Colonic mucosa (tissue), 4 donors: ENCODE results near the gene ASF1B. TPM values are rescaled to one million over a fixed set of nuclear protein-coding genes. Genes with fewer than 3 reads are reported as not detected.
"Not testable (repeated sequence)": the region's sequence is repeated elsewhere in the genome, so short reads cannot be mapped to it uniquely, and the experiment has no call there.

Experiments
- DNase-seq: peaks from one replicate; pipeline ENCODE4 v3.0.0-alpha.2; 2020
- H3K27ac ChIP-seq: fragments of 200-600 bp; one replicate; pipeline ENCODE4 v1.8.0; 2021
- H3K27me3 ChIP-seq: fragments of 200-600 bp; one replicate; pipeline ENCODE4 v1.8.0; 2021
- H3K36me3 ChIP-seq: fragments of 200-600 bp; one replicate; pipeline ENCODE4 v1.8.0; 2021
- H3K4me1 ChIP-seq: fragments of 200-600 bp; one replicate; pipeline ENCODE4 v1.8.0; 2021; ENCODE audit warnings: mild to moderate bottlenecking
- H3K4me3 ChIP-seq: fragments of 200-600 bp; one replicate; pipeline ENCODE4 v1.8.0; 2021
- H3K9ac ChIP-seq, 2 donors: one replicate each; pipeline ENCODE4 v1.7.0; 2013; ENCODE audit warnings: control low read depth in 2 of 2, low read depth in 2 of 2, low read length in 2 of 2
- H3K9me3 ChIP-seq: fragments of 200-600 bp; one replicate; pipeline ENCODE4 v1.8.0; 2021
- intact Hi-C: fragments of 100-400 bp; cut with DNase I; formaldehyde crosslinking; loops from one replicate; pipeline ENCODE4 v1.14.1; 2022
- total RNA-seq, 2 donors: library from RNA; stranded (reverse); fragmentation: NEBNext Ultra II Directional in 1 of 2; extraction: Animal tissue kit (Norgen Biotek cat#: 25700) in 1 of 2; gene quantifications; one replicate each; pipeline ENCODE4 v1.2.1, GENCODE V29; 2021
- TF ChIP-seq, protein P1 (sequence below): fragments of 200-600 bp; IDR thresholded peaks from one replicate; pipeline ENCODE4 v1.8.0; 2022; ENCODE audit warnings: antibody characterized with exemption, mild to moderate bottlenecking
- donor health status: healthy.
- donor health status: DM: no; HTN: no; CAD: no.
- donor health status: DM: no; HTN: no; CAD: no.

ASF1B gene
- 10 to 100 TPM; 12.9 to 64.0 TPM for total RNA-seq

DNA sequence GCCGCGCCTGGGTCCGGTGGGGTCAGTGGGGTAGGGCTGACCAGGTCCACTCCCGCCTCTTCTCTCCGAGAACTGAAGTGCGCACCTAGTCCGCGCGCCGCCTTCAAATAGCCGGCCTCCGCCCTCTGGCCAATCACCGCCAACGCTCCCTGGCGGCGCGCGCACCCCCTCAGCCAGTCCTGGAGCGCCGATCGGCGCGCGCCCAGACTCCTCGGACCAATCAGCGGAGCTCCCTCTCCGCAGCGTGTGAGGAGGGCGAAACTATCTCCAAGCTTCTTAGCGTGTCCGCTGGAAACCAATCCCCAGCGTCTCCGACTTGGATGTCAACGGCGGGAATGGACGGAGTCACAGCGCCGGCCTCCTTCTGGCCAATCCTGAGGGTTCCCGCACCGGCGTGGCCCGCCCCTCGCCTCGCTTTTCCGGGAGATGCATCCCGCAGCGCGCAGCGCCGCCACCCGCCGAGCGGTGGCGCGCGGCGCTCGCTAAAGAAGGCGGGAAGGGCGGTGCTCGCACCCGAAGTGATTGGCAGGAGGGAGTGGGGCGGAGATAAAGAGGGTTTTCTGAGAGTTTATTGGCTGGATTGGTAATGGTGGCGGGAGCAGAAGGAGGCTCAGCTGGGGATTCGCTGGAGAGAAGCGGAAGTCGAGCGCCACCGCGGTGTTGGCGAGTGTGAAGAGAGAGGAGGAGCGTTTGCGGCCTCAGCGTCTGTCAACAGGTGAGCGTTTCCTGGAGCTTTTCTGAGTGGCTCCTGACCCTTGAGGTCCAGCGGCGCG is at the start of gene ASF1B:
TSS of gene ASF1B (minus strand) at position 81 of the 773 bp plus-strand sequence. CDS start 133 bp downstream, outside the sequence.
- Histone ChIP-seq H3K36me3 (no peaks in the 10 kb centered on the region), H3K4me1 (peaks cover 5% of the 10 kb centered on the region), H3K27ac (peak within 1 kb of the TSS; percentile 91), H3K27me3 (no peaks in the 10 kb centered on the region), H3K4me3 (peak within 1 kb of the TSS; percentile 76), H3K9me3 (no peaks in the 10 kb centered on the region), H3K9ac (peak within 1 kb of the TSS; percentile 66 to 74)
- DNase-seq = peak; percentile 98
- intact Hi-C loops = no loop called here
- TF ChIP-seq, protein P1, sequence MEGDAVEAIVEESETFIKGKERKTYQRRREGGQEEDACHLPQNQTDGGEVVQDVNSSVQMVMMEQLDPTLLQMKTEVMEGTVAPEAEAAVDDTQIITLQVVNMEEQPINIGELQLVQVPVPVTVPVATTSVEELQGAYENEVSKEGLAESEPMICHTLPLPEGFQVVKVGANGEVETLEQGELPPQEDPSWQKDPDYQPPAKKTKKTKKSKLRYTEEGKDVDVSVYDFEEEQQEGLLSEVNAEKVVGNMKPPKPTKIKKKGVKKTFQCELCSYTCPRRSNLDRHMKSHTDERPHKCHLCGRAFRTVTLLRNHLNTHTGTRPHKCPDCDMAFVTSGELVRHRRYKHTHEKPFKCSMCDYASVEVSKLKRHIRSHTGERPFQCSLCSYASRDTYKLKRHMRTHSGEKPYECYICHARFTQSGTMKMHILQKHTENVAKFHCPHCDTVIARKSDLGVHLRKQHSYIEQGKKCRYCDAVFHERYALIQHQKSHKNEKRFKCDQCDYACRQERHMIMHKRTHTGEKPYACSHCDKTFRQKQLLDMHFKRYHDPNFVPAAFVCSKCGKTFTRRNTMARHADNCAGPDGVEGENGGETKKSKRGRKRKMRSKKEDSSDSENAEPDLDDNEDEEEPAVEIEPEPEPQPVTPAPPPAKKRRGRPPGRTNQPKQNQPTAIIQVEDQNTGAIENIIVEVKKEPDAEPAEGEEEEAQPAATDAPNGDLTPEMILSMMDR = peak; percentile 81

DNA sequence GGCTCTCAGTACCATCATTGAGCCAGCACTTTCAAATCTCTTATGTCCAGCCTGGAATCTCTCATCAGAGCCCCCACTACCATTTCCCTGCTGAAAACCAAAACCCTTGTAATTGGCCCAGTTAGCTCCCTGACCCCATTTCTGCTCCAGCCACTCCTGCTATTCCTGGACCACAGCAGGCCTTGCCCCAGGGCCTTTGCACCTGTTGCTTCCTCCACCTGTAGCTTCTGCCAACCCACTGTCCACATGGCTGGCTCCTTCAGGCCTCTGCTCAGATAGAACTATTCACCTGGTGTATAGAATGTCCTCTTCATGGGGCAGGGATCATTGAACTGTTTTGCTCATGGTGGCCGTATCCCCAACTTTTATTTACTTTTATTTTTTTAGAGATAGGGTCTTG is 49.3 kb upstream of the ASF1B start:
- H3K9me3 ChIP-seq, H3K4me3 ChIP-seq, H3K27ac ChIP-seq, H3K36me3 ChIP-seq, H3K9ac ChIP-seq, H3K27me3 ChIP-seq, H3K4me1 ChIP-seq, DNase-seq, intact Hi-C loops: not testable (repeated sequence)

DNA sequence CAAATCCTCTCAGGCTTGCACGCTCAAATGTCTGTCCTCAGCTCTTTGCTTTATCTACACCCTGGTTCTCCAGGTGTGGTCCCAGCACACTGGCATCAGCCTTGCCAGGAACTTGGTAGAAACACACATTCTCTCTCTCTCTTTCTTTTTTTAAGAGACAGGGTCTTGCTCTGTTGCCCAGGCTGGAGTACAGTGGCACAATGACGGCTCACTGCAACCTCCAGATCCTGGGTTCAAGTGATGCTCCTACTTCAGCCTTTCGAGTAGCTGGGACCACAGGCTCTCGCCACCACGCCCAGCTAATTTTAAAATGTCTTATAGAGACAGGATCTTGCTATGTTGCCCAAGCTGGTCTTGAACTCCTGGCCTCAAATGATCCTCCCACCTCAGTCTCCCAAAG is 48.8 kb upstream of the ASF1B start:
- intact Hi-C loops = no loop called here
- Histone ChIP-seq H3K27ac (no peak overlapping the region), H3K27me3 (no peaks in the 10 kb centered on the region), H3K4me1 (no peaks in the 10 kb centered on the region), H3K4me3 (no peak overlapping the region), H3K36me3 (no peaks in the 10 kb centered on the region), H3K9me3 (no peaks in the 10 kb centered on the region), H3K9ac (no peak overlapping the region)
- TF ChIP-seq, protein P1 = no peak
- no peak for DNase-seq

DNA sequence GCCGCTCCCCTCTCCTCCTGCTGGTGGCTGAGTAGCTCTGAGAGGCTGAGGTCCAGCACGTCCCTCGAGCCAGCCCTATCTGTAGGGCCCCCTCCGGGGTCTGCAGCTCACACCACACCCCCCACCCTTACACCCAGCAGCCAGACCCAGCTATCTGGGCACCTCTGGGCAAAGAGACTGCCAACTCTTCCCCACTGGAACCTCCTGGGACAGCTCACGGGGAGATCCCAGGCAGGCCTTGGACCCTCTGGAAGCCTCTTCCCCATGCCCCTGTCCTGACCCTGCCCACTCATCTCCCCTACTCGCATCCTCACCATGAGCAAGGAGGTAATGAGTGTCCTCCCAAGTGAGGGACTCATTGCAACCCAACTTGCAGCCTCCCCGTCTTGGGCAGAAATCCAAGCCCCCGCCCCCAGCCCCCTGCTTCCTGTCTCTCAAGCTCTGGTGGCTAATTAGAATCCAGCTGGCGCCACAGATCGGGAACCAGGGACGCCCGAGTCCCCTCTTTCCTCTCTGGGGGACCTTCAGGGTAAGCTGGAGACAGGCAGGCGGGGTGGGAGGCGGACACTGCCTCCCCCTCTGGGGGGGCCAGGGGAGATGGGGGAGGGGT is 47.5 kb upstream of the ASF1B start:
- intact Hi-C loops = no loop called here

DNA sequence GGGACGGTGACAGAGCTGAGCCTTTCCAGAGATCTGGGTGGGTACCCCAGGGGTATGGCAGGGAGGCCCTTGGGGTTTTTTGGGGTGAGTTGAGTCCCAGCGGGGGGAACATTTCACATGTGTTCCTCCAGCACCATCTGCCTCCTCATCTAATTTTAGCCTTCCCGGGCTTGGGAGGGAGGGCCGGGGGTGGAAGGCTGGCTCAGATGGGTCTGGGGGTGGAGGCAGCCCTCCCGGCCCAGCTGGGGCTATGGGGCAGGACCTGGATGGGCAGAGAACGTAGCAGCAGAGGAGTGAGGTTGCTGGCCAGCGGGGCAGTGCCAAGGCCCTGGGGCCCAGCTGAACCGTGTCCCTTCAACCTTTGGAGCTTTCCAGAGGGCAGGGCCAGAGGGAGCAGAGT is 46.1 kb upstream of the ASF1B start:
- DNase-seq = no peak
- H3K27ac ChIP-seq = no peak overlapping the region
- H3K4me3 ChIP-seq = no peak overlapping the region
- TF ChIP-seq, protein P1 = no peak
- no peaks in the 10 kb centered on the region for H3K9me3 ChIP-seq
- H3K36me3 ChIP-seq = no peaks in the 10 kb centered on the region
- no peak overlapping the region for H3K9ac ChIP-seq
- no peaks in the 10 kb centered on the region for H3K27me3 ChIP-seq
- intact Hi-C loops = no loop called here
- H3K4me1 ChIP-seq = no peaks in the 10 kb centered on the region

More for the DNA sequence above, 47.5 kb upstream of the ASF1B start:
- H3K27me3 ChIP-seq = no peaks in the 10 kb centered on the region
- H3K9ac ChIP-seq = no peak overlapping the region
- no peaks in the 10 kb centered on the region for H3K9me3 ChIP-seq
- H3K36me3 ChIP-seq = no peaks in the 10 kb centered on the region
- DNase-seq = no peak
- H3K27ac ChIP-seq = no peak overlapping the region
- H3K4me1 ChIP-seq = no peaks in the 10 kb centered on the region
- H3K4me3 ChIP-seq = no peak overlapping the region
- TF ChIP-seq, protein P1 = no peak

DNA sequence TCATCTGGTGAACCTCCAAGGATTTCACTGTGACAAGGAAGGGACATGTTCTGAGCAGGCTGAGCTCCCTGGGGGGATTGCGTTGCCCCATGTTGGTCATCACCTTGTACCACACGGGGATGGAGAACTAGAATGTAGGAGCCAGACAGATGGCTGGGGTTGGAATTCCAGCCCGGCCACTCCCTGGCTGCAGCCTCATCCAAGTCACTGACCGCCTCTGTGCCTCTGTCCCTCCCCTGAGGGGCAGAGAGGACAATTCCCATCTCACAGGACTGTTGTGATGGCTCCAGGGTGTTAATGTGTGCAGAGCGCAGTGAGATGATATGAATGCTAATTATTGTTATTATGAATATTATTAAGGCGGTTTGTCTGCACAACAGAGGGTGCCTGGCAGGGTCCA is 45.5 kb upstream of the ASF1B start:
- no peaks in the 10 kb centered on the region for H3K4me1 ChIP-seq

DNA sequence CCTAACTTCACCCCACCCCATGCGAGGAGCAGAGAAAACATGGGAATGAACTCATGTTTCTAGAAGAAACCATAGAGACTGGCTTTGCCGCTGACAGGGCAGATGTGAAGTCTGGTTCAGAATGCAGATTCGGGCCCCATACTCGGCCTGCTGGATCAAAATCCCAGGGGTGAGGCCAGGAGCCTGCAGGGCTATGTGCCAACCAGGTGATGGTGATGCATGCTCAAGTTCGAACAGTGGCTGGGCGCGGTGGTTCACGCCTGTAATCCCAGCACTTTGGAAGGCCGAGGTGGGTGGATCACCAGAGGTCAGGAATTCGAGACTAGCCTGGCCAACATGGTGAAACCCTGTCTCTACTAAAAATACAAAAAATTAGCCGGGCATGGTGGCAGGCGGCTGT is 44.8 kb upstream of the ASF1B start:
- intact Hi-C loops, H3K4me3 ChIP-seq, DNase-seq: not testable (repeated sequence)

More for the DNA sequence above, 45.5 kb upstream of the ASF1B start:
- TF ChIP-seq, protein P1 = no peak
- no peak for DNase-seq
- intact Hi-C loops = no loop called here
- H3K36me3 ChIP-seq = no peaks in the 10 kb centered on the region
- H3K9me3 ChIP-seq = no peaks in the 10 kb centered on the region
- no peak overlapping the region for H3K27ac ChIP-seq
- H3K4me3 ChIP-seq = no peak overlapping the region
- H3K27me3 ChIP-seq = no peaks in the 10 kb centered on the region
- no peak overlapping the region for H3K9ac ChIP-seq

More for the DNA sequence above, 44.8 kb upstream of the ASF1B start:
- H3K9ac ChIP-seq, H3K4me1 ChIP-seq, H3K27ac ChIP-seq, H3K9me3 ChIP-seq, H3K27me3 ChIP-seq, H3K36me3 ChIP-seq: not testable (repeated sequence)
